Mucosa of descending colon (tissue), 3 donors: ENCODE data around the gene POLR2H. TPM values are rescaled to one million over a fixed set of nuclear protein-coding genes. Genes with fewer than 3 reads are reported as not detected.

Experiments
- ATAC-seq: fragments of 200-7000 bp; cut with Tn5 transposase; one replicate; pipeline ENCODE4 v1.9.1; 2020; ENCODE audit warnings: mild to moderate bottlenecking, moderate library complexity
- DNase-seq, 3 donors: peaks; one replicate each; pipeline ENCODE4 v3.0.0-alpha.2; 2020
- H3K36me3 ChIP-seq: fragments of 200-600 bp; one replicate; pipeline ENCODE4 v1.8.0; 2021; ENCODE audit warnings: low read depth, mild to moderate bottlenecking
- H3K4me1 ChIP-seq: fragments of 200-600 bp; one replicate; pipeline ENCODE4 v1.8.0; 2021; ENCODE audit warnings: low read depth, mild to moderate bottlenecking
- H3K4me3 ChIP-seq: fragments of 200-600 bp; one replicate; pipeline ENCODE4 v1.8.0; 2021; ENCODE audit warnings: mild to moderate bottlenecking
- H3K9me3 ChIP-seq: fragments of 200-600 bp; one replicate; pipeline ENCODE4 v1.8.0; 2021; ENCODE audit warnings: mild to moderate bottlenecking
- CTCF ChIP-seq: fragments of 200-600 bp; IDR thresholded peaks from one replicate; pipeline ENCODE4 v1.8.0; 2022; ENCODE audit warnings: antibody characterized with exemption, mild to moderate bottlenecking
- intact Hi-C, 2 donors: fragments of 100-400 bp; cut with DNase I in 1 of 2; cut with micrococcal nuclease in 1 of 2; formaldehyde crosslinking; loops; one replicate each; pipeline versions ENCODE4 v1.11.0 to v1.11.1; 2022; cut with DNase I, micrococcal nuclease
- total RNA-seq, 3 donors: library from RNA; stranded (reverse); fragmentation: NEBNext Ultra II Directional in 2 of 3; extraction: Animal tissue kit (Norgen Biotek cat#: 25700) in 2 of 3; gene quantifications; one replicate each; pipeline versions ENCODE4 v1.2.1 to v1.2.4, GENCODE V29; 2021 to 2023
- donor health status: DM: no; HTN: no; CAD: no; lungs with moderate emphysema.
- donor health status: DM: no; HTN: no; CAD: no.
- donor health status: DM: no; HTN: yes; CAD: no.

POLR2H gene
- total RNA-seq, 3 donors from 2014 or later, result 87.8 to 126 (median 90.1) TPM

- DNase-seq (no peak), ATAC-seq (no peak)
- Histone ChIP-seq H3K36me3 (peaks cover 72% of the 10 kb centered on the region), H3K9me3 (no peaks in the 10 kb centered on the region), H3K4me1 (peaks cover 3% of the 10 kb centered on the region), H3K4me3 (no peak overlapping the region)
- intact Hi-C loops, result no loop called here
- no peak for TF ChIP-seq CTCF
These were observed 36.2 kb upstream of the POLR2H start for GRCh38 chr3:184325269-184325668.

GRCh38 chr3:184325715-184326369, 35.7 kb upstream of the POLR2H start:
- no peak for ATAC-seq
- H3K4me3 ChIP-seq, result no peak overlapping the region
- H3K9me3 ChIP-seq, result no peaks in the 10 kb centered on the region
- H3K36me3 ChIP-seq, result peaks cover 74% of the 10 kb centered on the region
- intact Hi-C loops, result no loop called here
- no peak for DNase-seq
- TF ChIP-seq CTCF, result no peak
- H3K4me1 ChIP-seq, result no peaks in the 10 kb centered on the region

- H3K4me3 ChIP-seq, result no peak overlapping the region
- no peaks in the 10 kb centered on the region for H3K4me1 ChIP-seq
- no peak for TF ChIP-seq CTCF
- H3K9me3 ChIP-seq, result no peaks in the 10 kb centered on the region
- no peak for DNase-seq
- ATAC-seq, result no peak
- peaks cover 79% of the 10 kb centered on the region for H3K36me3 ChIP-seq
- intact Hi-C loops, result no loop called here
These were observed 34.3 kb upstream of the POLR2H start for GRCh38 chr3:184327171-184327570.

- no peak for TF ChIP-seq CTCF
- no peak for DNase-seq
- Histone ChIP-seq H3K4me3 (no peak overlapping the region), H3K4me1 (no peaks in the 10 kb centered on the region), H3K36me3 (peaks cover 67% of the 10 kb centered on the region), H3K9me3 (no peaks in the 10 kb centered on the region)
- intact Hi-C loops, result no loop called here
- no peak for ATAC-seq
These were observed 33.0 kb upstream of the POLR2H start for GRCh38 chr3:184328516-184328915.

- intact Hi-C loops, result no loop called here
- Histone ChIP-seq H3K4me3 (no peak overlapping the region), H3K36me3 (peaks cover 42% of the 10 kb centered on the region), H3K4me1 (peaks cover 11% of the 10 kb centered on the region), H3K9me3 (no peaks in the 10 kb centered on the region)
- ATAC-seq (no peak), DNase-seq (peak in 2 of 3 donors; percentile 8 to 14)
- no peak for TF ChIP-seq CTCF
These were observed 29.0 kb upstream of the POLR2H start for GRCh38 chr3:184332370-184333090.
